HL-60 (cell line): Measurements from ENCODE around the gene CRABP1.

ENCODE experiments used
- REST ChIP-seq: IDR thresholded peaks from 2 replicates; pipeline ENCODE4 v1.6.1; 2012; ENCODE audit warnings: low read depth; ENCODE audit not compliant: insufficient replicate concordance
- SPI1 ChIP-seq: IDR thresholded peaks from 2 replicates; pipeline ENCODE4 v1.6.1; 2012; ENCODE audit warnings: low read depth, mild to moderate bottlenecking, borderline replicate concordance
- TF ChIP-seq, protein P1 (sequence below): IDR thresholded peaks from one replicate; pipeline ENCODE4 v1.5.1; 2011; ENCODE audit warnings: low read length, control low read depth, inconsistent platforms; ENCODE audit not compliant: insufficient read depth

- TF ChIP-seq, protein P1, sequence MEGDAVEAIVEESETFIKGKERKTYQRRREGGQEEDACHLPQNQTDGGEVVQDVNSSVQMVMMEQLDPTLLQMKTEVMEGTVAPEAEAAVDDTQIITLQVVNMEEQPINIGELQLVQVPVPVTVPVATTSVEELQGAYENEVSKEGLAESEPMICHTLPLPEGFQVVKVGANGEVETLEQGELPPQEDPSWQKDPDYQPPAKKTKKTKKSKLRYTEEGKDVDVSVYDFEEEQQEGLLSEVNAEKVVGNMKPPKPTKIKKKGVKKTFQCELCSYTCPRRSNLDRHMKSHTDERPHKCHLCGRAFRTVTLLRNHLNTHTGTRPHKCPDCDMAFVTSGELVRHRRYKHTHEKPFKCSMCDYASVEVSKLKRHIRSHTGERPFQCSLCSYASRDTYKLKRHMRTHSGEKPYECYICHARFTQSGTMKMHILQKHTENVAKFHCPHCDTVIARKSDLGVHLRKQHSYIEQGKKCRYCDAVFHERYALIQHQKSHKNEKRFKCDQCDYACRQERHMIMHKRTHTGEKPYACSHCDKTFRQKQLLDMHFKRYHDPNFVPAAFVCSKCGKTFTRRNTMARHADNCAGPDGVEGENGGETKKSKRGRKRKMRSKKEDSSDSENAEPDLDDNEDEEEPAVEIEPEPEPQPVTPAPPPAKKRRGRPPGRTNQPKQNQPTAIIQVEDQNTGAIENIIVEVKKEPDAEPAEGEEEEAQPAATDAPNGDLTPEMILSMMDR = no peak
- TF ChIP-seq SPI1 (no peak), REST (no peak)
Observed at GRCh38 chr15:78320183-78320582, 20.0 kb upstream of the CRABP1 start.
